Measurements from ENCODE around the gene FGF6.

FGF6 gene

GRCh38 chr12:4447151-4447550 lies 1.5 kb upstream of the FGF6 start:
- DNase-seq (ENCODE audit: low read depth): no peak

DNA sequence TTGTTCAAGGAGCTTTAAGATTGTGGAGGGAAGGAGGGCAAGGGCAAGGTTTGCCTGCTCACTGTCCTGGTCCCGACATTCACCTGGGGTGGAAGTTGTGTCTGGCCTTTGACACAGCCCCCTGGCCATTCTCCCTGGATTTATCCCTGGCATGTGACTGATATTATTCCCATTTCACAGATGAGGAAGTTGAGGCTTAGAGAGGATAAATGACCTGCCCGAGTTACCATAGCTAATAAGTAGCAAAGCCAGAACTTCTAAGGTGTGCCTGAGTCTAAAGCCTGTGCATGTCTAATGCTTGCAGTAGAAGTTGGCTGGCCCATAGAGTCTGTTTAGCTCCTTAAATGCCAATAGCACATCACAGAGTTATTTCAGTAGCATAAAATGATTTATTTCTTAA lies 720 bp upstream of the FGF6 start:
- no peak for DNase-seq (ENCODE audit: low read depth)

- no peak for DNase-seq (ENCODE audit: low read depth)
Observed at GRCh38 chr12:4444031-4444430, 1.6 kb downstream of the FGF6 start.

GRCh38 chr12:4443616-4444015 lies 2.0 kb downstream of the FGF6 start:
- DNase-seq (ENCODE audit: low read depth): no peak

DNA sequence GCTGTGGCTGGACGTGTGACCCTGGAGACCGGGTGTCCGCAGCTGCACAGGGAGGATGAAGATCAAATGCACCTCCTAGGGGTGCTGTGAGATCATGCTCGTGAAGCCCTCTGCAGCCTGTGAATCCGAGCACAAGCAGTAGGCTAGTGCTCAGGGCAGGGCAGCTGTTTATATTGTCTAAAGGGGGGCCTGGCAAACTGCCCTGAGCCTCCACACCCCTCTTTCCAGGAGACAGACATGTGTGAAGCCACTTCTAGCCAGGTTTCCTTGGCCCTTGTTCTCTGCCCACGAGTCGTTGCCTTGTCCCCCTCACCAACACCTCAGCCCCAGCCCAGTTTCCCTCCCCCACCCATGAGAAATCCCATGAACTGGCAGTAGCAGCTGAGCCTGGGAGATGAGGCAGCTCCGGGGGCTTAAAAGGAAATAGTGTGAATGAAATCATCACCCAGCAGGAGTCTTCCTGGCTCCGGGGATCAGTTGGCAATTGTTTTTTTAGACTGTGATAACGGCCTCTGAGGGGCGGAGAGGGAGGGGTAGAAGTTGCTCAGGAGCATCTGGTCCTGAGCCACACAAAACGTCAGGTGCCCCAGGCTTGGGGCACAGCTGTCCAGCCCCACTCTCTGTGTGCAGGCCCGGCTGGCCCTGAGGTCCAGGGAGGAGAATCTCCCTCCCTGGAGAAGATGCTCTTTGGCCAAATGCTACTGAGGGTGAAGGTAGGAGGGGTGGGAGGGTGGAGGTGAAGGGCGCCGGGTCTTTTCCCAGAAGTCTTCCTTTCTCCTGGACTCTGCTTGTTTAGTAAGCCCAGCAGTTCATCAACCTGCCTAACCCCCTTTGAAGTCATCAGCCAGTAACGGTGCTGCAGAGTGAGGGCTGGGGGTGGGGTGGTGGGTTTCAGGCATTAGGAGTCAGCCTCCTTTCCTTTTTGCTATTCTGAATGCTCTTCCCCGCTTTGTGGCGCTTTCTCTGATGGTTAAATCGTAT lies 4.0 kb downstream of the FGF6 start:
- no peak for DNase-seq (ENCODE audit: low read depth)

GRCh38 chr12:4440187-4440941 lies 5.3 kb downstream of the FGF6 start:
- no peak for DNase-seq (ENCODE audit: low read depth)

- DNase-seq (ENCODE audit: low read depth): no peak
Observed at GRCh38 chr12:4439736-4440135, 5.9 kb downstream of the FGF6 start.

- no peak for DNase-seq (ENCODE audit: low read depth)
Observed at GRCh38 chr12:4438834-4439596, 6.6 kb downstream of the FGF6 start.

DNA sequence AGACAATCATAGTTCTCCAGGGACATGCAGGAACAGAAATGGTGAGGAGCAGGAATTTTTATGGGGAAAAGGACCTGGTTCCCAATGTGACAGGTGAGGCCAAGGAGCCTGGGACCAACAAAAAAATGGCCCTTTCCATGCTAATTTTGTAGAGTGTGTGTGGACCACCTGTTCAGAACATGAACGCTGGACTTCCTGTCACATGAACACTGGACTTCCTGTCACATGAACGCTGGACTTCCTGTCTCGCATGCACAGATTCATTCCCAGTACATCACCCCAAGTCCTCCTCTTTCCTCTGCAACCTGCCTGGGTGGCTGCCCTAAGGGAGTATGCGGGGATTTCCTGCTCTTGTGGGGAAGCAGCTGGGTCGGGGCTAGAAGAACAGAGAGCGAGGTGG lies 10.1 kb downstream of the FGF6 start:
- DNase-seq (ENCODE audit: low read depth): no peak

DNA sequence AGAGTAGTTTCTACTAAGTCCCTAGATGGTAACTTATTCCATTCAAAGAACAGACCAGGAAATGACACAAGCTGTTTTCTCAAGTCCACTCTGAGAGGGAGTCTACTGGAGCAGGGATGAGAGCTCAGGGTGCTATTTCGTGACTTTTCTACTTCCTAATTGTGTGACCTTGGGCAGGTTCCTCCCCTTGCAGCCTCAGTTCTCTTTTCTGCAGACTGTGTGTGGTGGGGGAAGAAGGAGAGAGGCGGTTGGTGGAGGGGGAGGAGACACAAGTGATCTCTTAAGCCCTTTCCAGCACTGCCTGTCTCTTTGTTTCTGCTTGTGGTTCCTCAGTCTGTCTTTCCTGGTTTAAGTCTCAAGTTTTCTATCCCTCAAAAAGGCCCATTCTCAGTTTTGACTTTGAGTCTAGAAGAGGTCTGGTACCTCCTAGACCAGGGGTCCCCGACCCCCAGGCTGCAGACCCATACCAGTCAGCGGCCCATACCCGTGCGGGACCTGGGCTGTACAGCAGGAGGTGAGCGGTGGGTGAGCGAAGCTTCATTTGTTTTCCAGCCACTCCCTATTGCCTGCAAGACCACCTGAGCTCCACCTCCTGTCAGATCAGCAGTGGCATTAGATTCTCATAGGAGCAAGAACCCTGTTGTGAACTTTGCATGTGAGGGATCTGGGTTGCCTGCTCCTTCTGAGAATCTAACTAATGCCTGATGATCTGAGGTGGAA lies 10.7 kb downstream of the FGF6 start:
- DNase-seq (ENCODE audit: low read depth): no peak

GRCh38 chr12:4434301-4434700 lies 11.3 kb downstream of the FGF6 start:
- no peak for DNase-seq (ENCODE audit: low read depth)

DNA sequence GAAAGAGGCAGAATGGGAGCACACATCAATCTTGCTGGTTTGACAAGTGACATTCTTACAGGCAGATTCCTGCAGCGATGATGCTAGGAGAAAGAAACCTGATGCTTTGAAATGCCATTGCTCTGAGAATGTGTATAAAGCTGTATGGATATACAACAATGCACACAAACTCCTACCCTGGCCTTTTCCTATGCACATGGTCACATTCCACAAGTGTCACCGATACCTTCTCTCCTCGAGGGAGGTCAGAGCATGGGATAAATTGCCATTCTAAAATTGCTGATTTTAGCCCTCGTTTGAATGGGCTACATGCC lies 11.9 kb downstream of the FGF6 start:
- no peak for DNase-seq (ENCODE audit: low read depth)

DNA sequence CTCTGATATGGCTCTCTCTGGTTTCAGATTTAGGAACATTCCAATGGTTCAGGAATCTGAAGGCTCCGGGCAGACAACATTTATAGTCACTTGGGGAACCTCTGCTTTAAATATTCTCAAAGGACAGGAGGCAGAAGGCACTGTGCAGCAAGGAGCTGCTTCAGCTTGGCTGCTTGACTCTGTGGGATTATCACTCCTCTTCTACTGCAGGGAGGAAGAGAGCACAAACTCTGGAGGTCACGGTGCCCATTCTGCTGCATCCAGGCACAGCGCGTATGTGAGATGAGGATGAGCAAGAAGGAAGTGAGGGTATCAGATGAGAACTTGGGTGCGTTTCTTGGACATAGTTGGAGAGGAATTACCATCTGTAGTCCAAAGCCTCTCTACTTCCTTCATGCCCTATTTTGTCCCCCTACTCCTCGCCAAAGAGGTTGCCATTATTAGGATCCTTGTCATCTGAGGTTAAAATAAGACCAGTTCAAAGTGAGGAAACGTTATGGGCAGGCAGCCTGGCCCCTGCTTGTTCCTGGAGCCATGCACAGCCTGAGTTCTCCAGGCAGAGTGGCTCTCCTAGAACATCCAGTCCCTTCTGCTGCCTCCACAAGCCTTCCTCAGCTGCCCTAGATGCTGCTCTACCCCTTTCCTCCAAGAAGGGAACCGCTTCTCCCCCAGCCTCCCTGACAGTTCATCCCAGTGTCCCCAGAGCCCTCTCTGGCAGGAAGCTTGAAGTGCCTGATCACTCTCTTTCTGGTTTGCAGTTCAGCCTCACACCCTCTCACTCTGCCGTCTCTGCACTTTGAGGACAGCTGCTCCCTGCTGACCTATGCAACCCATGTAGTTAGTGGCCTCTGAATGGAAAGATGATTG lies 12.5 kb downstream of the FGF6 start:
- DNase-seq (ENCODE audit: low read depth): no peak

DNA sequence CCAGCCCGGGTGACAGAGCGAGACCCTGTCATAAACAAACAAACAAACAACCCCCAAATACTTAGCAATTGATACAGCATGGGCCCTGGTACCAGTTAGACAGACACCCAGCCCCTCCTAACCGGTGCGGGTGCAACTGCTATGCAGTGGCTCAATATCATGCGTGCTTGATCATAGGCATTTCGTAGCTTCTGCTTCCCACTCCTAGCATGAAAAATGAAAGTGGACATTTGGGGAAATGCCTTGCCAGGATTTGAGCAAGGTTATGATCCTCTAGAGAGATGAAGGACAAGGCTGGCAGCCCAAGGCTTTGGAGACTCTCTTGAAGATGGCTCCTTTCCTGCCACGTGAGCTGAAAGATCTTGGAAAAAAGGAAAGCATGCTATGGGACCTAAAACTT lies 13.7 kb downstream of the FGF6 start:
- DNase-seq (ENCODE audit: low read depth): no peak

DNA sequence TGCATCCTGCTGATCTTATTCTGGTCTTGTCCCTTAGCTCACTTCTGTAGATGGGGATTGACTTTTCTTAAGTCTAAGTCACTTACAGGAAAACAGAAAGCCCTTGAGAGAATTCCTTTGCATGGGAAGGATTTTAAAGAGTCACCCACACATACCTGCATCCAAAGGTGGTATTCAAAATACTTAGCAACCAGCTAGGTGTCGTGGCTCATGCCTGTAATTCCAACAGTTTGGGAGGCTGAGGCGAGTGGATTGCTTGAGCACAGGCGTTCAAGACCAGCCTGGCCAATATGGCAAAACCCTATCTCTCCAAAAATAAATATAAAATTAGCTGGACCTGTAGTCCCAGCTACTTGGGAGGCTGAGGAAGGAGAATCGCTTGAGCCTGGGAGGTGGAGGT lies 14.2 kb downstream of the FGF6 start:
- no peak for DNase-seq (ENCODE audit: low read depth)

- no peak for DNase-seq (ENCODE audit: low read depth)
Observed at GRCh38 chr12:4424422-4424821, 21.2 kb downstream of the FGF6 start.

DNA sequence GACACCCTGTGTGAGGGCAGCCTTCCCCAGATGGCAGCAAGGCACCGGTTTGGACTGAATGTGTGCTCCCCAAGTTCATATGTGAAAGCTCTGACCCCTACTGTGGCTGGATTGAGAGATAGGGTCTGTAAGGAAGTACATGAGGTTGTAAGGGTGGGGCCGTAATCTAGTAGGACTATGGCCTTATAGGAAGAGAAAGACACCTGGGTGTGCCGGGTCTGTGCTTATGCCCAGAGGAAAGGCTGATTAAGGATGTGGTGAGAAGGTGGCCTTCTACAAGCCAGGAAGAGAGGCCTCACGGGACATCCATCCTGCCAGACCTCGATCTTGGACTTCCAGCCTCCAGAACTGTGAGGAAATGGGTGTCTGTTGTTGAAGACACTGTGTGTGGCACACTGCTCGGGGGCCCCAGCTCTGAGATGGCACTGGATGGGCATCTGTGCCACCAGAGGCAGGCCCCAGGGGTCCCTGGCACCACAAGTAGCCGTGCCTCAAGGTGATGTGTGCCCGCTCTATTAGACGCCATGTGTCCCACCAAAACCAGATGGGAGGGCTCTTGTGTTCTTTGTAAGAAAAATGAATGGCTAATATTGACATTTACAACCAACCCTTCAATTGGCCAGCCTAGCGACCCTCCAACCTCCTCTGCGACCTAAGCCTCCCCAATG lies 22.0 kb downstream of the FGF6 start:
- no peak for DNase-seq (ENCODE audit: low read depth)

GRCh38 chr12:4422985-4423384 lies 22.6 kb downstream of the FGF6 start:
- DNase-seq (ENCODE audit: low read depth): no peak

DNA sequence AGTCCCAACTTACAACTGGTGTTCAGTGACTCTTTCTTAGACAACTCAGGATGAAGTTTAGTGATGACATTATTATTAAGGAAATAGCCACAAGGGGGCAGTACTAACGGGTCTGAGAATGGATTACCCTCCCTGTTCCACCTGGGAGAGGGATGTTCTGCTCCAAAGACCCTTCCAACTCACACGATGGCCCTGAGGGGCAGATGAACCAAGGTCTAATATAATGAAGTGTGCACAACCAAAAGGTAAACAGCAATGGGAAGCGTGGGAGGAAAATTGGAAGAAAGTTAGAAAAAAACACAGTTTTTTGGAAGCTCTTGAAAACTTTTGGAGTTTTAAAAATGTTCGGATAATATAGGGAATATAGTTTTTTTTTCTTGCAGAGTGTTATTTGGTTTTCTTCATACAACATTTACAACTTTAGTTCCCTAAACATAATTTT lies 24.0 kb downstream of the FGF6 start:
- peak; percentile 3 for DNase-seq (ENCODE audit: low read depth)

GRCh38 chr12:4420138-4420670 lies 25.4 kb downstream of the FGF6 start:
- DNase-seq (ENCODE audit: low read depth): no peak
